Sigmoid colon (tissue), 7 donors: ENCODE measurements around the gene FRYL. TPM values are rescaled to one million over a fixed set of nuclear protein-coding genes. Genes with fewer than 3 reads are reported as not detected.

Experiments
- DNase-seq: peaks from one replicate; pipeline ENCODE4 v3.0.0-alpha.2; 2019
- H3K27ac ChIP-seq, 4 donors: fragments of 200-600 bp; sonication (generic); one replicate each; pipeline ENCODE4 v1.5.1; 2016 to 2019; ENCODE audit warnings: mild to moderate bottlenecking in 1 of 4
- H3K27me3 ChIP-seq, 3 donors: fragments of 200-600 bp; sonication (generic); one replicate each; pipeline ENCODE4 v1.5.1; 2019; ENCODE audit warnings: mild to moderate bottlenecking in 1 of 3
- H3K36me3 ChIP-seq, 4 donors: fragments of 200-600 bp; sonication (generic); one replicate each; pipeline ENCODE4 v1.5.1; 2016 to 2019
- H3K4me1 ChIP-seq, 4 donors: fragments of 200-600 bp; sonication (generic); one replicate each; pipeline ENCODE4 v1.5.1; 2017 to 2019
- H3K4me3 ChIP-seq, 4 donors: fragments of 200-600 bp; sonication (generic); one replicate each; pipeline ENCODE4 v1.5.1; 2017 to 2019; ENCODE audit warnings: mild to moderate bottlenecking in 2 of 4, moderate library complexity in 1 of 4
- H3K9me3 ChIP-seq, 4 donors: fragments of 200-600 bp in 3 of 4; sonication (generic) in 3 of 4; one replicate each; pipeline versions ENCODE4 v1.5.1 to v1.6.1; 2013 to 2019
- EP300 ChIP-seq, 4 donors: sonication (generic); formaldehyde crosslinking; IDR thresholded peaks; one replicate each; pipeline ENCODE4 v1.6.1; 2017; ENCODE audit warnings: antibody characterized with exemption in 4 of 4
- POLR2A ChIP-seq, 2 donors: fragments of 450-650 bp; IDR thresholded peaks; one replicate each; pipeline ENCODE4 v1.6.1; 2016; ENCODE audit warnings: antibody characterized with exemption in 2 of 2, mild to moderate bottlenecking in 2 of 2, moderate library complexity in 2 of 2
- POLR2AphosphoS5 ChIP-seq, 4 donors: sonication (generic); formaldehyde crosslinking; IDR thresholded peaks; one replicate each; pipeline ENCODE4 v1.6.1; 2017; ENCODE audit warnings: antibody characterized with exemption in 4 of 4
- WGBS, 2 donors: extraction: QIAGEN DNeasy Blood & Tissue Kit; methylation state at CpG; one replicate each; pipeline ENCODE4 v1.1.7; 2013; 5-methylcytosine and 5-hydroxymethylcytosine counted together
- intact Hi-C: fragments of 100-400 bp; cut with DNase I; formaldehyde crosslinking; loops from one replicate; pipeline ENCODE4 v1.15.1; 2023
- polyA plus RNA-seq, 3 donors: library from polyadenylated mRNA; stranded (reverse); fragments of 200-250 nt; gene quantifications; one replicate each; pipeline ENCODE4 v1.2.3, GENCODE V29; 2013
- total RNA-seq, 4 donors: library from RNA; depleted of rRNA; stranded (reverse); fragments of >200 nt; gene quantifications; one replicate each; pipeline ENCODE4 v1.1.0, GENCODE V29; 2016
- TF ChIP-seq, protein P1 (sequence below), 4 experiments: fragments of 450-650 bp in 3 of 4; fragments of 200-600 bp in 1 of 4; IDR thresholded peaks; one replicate each; pipeline ENCODE4 v1.5.1; 2016 to 2019; ENCODE audit warnings: antibody characterized with exemption in 4 of 4, mild to moderate bottlenecking in 3 of 4, moderate library complexity in 2 of 4
- donor health status: healthy with polysubstance abuse.
- donor health status: Bipolar disorder and iron deficiency.
- donor health status: healthy.

FRYL gene
- total and polyA plus RNA-seq, 7 donors = 41.4 to 72.4 (median 55.0) TPM

- no peak for TF ChIP-seq POLR2AphosphoS5 (IDR thresholded peaks at IDR 0.05)
- TF ChIP-seq EP300 (IDR thresholded peaks at IDR 0.05) = no peak
- TF ChIP-seq, protein P1, sequence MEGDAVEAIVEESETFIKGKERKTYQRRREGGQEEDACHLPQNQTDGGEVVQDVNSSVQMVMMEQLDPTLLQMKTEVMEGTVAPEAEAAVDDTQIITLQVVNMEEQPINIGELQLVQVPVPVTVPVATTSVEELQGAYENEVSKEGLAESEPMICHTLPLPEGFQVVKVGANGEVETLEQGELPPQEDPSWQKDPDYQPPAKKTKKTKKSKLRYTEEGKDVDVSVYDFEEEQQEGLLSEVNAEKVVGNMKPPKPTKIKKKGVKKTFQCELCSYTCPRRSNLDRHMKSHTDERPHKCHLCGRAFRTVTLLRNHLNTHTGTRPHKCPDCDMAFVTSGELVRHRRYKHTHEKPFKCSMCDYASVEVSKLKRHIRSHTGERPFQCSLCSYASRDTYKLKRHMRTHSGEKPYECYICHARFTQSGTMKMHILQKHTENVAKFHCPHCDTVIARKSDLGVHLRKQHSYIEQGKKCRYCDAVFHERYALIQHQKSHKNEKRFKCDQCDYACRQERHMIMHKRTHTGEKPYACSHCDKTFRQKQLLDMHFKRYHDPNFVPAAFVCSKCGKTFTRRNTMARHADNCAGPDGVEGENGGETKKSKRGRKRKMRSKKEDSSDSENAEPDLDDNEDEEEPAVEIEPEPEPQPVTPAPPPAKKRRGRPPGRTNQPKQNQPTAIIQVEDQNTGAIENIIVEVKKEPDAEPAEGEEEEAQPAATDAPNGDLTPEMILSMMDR (IDR thresholded peaks at IDR 0.05) = no peak
- no peak for TF ChIP-seq POLR2A (IDR thresholded peaks at IDR 0.05)
- intact Hi-C loops = no loop called here
- peaks cover 20 to 61% (median 46%) of the 10 kb centered on the region in 3 donors for H3K27me3 ChIP-seq
- no peak overlapping the region for H3K4me3 ChIP-seq
- peaks cover 0 to 14% (median 9%) of the 10 kb centered on the region in 4 donors for H3K4me1 ChIP-seq
- no peak overlapping the region for H3K27ac ChIP-seq
- H3K36me3 ChIP-seq = no peaks in the 10 kb centered on the region
- no peak for DNase-seq
- no peaks in the 10 kb centered on the region for H3K9me3 ChIP-seq
- 88 to 89% methylated on average over 1 of the region's 1 CpG for WGBS, 2 donors
Observed at GRCh38 chr4:48481581-48481980, 298.5 kb downstream of the FRYL start.

- TF ChIP-seq POLR2AphosphoS5 (IDR thresholded peaks at IDR 0.05) (no peak), POLR2A (IDR thresholded peaks at IDR 0.05) (no peak), EP300 (IDR thresholded peaks at IDR 0.05) (no peak)
- TF ChIP-seq, protein P1 (IDR thresholded peaks at IDR 0.05) = no peak
- no peaks in the 10 kb centered on the region for H3K36me3 ChIP-seq
- DNase-seq = no peak
- H3K27me3 ChIP-seq = peaks cover 0 to 28% (median 15%) of the 10 kb centered on the region in 3 donors
- no peak overlapping the region for H3K4me3 ChIP-seq
- intact Hi-C loops = no loop called here
- no peak overlapping the region for H3K27ac ChIP-seq
- H3K4me1 ChIP-seq = peaks cover 0 to 5% (median 2%) of the 10 kb centered on the region in 4 donors
- no peaks in the 10 kb centered on the region for H3K9me3 ChIP-seq
- 87 to 91% methylated on average over 2 of the region's 2 CpGs for WGBS, 2 donors
Observed at GRCh38 chr4:48478273-48478672, 301.8 kb downstream of the FRYL start.

- Histone ChIP-seq H3K9me3 (no peaks in the 10 kb centered on the region), H3K36me3 (no peaks in the 10 kb centered on the region), H3K4me1 (no peaks in the 10 kb centered on the region), H3K27me3 (peaks cover 0 to 3% (median 0%) of the 10 kb centered on the region in 3 donors), H3K4me3 (no peak overlapping the region), H3K27ac (no peak overlapping the region)
- 92 to 94% methylated on average over 6 of the region's 6 CpGs for WGBS, 2 donors
- intact Hi-C loops = no loop called here
- TF ChIP-seq POLR2A (IDR thresholded peaks at IDR 0.05) (no peak), EP300 (IDR thresholded peaks at IDR 0.05) (no peak), POLR2AphosphoS5 (IDR thresholded peaks at IDR 0.05) (no peak)
- TF ChIP-seq, protein P1 (IDR thresholded peaks at IDR 0.05) = no peak
- DNase-seq = no peak
Observed at GRCh38 chr4:48475770-48476169, 304.3 kb downstream of the FRYL start.

- no peak for DNase-seq
- Histone ChIP-seq H3K4me3 (no peak overlapping the region), H3K4me1 (no peaks in the 10 kb centered on the region), H3K27me3 (no peaks in the 10 kb centered on the region), H3K36me3 (no peaks in the 10 kb centered on the region), H3K9me3 (no peaks in the 10 kb centered on the region), H3K27ac (no peak overlapping the region)
- intact Hi-C loops = no loop called here
- 84 to 87% methylated on average over 1 of the region's 1 CpG for WGBS, 2 donors
- TF ChIP-seq EP300 (IDR thresholded peaks at IDR 0.05) (no peak), POLR2AphosphoS5 (IDR thresholded peaks at IDR 0.05) (no peak)
Observed at GRCh38 chr4:48472794-48473193, 307.3 kb downstream of the FRYL start.

- H3K36me3 ChIP-seq = no peaks in the 10 kb centered on the region
- WGBS, 2 donors = 34 to 44% methylated on average over 2 of the region's 2 CpGs
- H3K4me1 ChIP-seq = no peaks in the 10 kb centered on the region
- no peaks in the 10 kb centered on the region for H3K27me3 ChIP-seq
- H3K4me3 ChIP-seq = no peak overlapping the region
- DNase-seq = no peak
- no peaks in the 10 kb centered on the region for H3K9me3 ChIP-seq
- TF ChIP-seq EP300 (IDR thresholded peaks at IDR 0.05) = no peak
- no peak for TF ChIP-seq POLR2AphosphoS5 (IDR thresholded peaks at IDR 0.05)
- TF ChIP-seq, protein P1 (IDR thresholded peaks at IDR 0.05) = no peak
- no peak for TF ChIP-seq POLR2A (IDR thresholded peaks at IDR 0.05)
- H3K27ac ChIP-seq = no peak overlapping the region
- intact Hi-C loops = no loop called here
Observed at GRCh38 chr4:48470570-48470969, 309.5 kb downstream of the FRYL start.
